ENCODE measurements around the gene STARD4.

STARD4 gene

DNA sequence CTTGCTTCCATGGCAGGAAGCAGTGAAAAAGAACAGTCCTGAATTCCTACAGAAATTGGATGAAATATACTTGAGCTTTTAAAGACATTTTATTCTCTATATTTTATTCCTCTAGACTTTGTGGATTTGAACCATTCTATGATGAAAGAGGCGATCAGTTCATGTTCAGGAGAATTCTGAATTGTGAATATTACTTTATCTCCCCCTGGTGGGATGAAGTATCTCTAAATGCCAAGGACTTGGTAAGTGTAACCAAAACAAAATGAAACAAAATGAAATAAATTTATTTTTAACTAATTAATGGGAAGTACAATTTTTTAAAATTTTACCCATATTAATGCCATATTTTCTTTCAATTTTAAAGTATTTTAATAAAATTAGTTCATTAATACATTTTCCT is 34.1 kb downstream of the STARD4 start:
- TF ChIP-seq, protein P1, sequence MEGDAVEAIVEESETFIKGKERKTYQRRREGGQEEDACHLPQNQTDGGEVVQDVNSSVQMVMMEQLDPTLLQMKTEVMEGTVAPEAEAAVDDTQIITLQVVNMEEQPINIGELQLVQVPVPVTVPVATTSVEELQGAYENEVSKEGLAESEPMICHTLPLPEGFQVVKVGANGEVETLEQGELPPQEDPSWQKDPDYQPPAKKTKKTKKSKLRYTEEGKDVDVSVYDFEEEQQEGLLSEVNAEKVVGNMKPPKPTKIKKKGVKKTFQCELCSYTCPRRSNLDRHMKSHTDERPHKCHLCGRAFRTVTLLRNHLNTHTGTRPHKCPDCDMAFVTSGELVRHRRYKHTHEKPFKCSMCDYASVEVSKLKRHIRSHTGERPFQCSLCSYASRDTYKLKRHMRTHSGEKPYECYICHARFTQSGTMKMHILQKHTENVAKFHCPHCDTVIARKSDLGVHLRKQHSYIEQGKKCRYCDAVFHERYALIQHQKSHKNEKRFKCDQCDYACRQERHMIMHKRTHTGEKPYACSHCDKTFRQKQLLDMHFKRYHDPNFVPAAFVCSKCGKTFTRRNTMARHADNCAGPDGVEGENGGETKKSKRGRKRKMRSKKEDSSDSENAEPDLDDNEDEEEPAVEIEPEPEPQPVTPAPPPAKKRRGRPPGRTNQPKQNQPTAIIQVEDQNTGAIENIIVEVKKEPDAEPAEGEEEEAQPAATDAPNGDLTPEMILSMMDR (IDR thresholded peaks at IDR 0.05; ENCODE audit: control insufficient read depth, extremely low read depth, insufficient read depth) = no peak
- H3K4me3 ChIP-seq (ENCODE audit: low read depth, low read length) = no peak overlapping the region
- no peak for DNase-seq (ENCODE audit: low read depth)

DNA sequence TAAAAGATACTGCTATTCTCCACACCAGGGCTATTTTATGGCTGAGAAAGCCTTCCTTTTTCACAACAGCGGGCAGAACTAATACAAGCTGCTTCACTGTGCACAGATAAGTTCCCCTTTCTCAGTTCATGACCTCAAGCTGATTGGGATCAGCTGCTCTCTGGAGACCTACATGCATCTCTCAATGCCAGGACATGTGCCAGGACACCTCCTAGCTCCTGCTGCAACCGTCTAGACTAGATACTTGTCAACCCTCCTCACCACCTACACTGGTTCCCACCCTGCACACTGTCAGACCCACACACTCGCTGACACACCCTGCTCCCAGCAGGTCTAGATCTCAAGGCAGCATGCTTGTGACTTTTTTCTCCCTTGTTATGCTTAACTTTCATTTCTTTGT is 39.8 kb downstream of the STARD4 start:
- TF ChIP-seq, protein P1 (IDR thresholded peaks at IDR 0.05; ENCODE audit: control insufficient read depth, extremely low read depth, insufficient read depth) = no peak
- DNase-seq (ENCODE audit: low read depth) = no peak
- H3K4me3 ChIP-seq (ENCODE audit: low read depth, low read length) = no peak overlapping the region

DNA sequence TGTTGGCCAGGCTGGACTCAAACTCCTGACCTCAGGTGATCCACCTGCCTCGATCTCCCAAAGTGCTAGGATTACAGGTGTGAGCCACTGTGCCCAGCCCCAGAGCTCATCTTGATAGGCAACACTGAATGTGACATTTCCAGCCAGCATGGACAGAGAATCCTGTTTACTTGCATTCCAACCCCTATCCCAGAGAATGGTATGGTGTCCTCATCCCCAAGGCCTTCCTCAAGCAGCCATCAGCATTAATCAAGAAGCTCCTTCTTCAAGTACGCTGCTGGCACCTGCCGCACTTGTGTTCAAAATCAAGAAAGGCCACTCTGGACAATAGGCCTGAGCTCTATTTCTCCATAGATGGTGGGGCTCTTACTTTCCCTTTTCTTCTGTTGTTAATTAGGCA is 40.2 kb downstream of the STARD4 start:
- DNase-seq (ENCODE audit: low read depth) = no peak
- no peak overlapping the region for H3K4me3 ChIP-seq (ENCODE audit: low read depth, low read length)
- TF ChIP-seq, protein P1 (IDR thresholded peaks at IDR 0.05; ENCODE audit: control insufficient read depth, extremely low read depth, insufficient read depth) = no peak

DNA sequence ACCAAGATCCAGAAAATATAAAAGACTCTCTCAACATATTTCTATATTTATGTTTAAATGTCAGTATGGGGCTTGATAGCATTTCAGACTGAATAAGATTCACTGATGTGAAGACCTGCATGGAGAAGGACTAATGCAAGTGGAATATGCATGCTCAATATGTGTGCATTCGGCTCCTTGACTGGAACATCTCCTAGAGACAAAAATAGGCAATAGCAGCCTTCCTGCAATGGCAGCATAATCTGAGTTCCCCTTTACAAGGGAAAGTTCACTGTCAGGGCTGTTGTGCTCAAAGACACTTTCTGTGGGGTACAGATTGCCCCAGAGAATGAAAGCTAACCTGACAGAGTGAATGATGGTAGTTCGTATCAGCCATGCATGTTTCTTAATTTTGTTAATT is 42.4 kb downstream of the STARD4 start:
- TF ChIP-seq, protein P1 (IDR thresholded peaks at IDR 0.05; ENCODE audit: control insufficient read depth, extremely low read depth, insufficient read depth) = no peak
- no peak for DNase-seq (ENCODE audit: low read depth)
- H3K4me3 ChIP-seq (ENCODE audit: low read depth, low read length) = no peak overlapping the region

DNA sequence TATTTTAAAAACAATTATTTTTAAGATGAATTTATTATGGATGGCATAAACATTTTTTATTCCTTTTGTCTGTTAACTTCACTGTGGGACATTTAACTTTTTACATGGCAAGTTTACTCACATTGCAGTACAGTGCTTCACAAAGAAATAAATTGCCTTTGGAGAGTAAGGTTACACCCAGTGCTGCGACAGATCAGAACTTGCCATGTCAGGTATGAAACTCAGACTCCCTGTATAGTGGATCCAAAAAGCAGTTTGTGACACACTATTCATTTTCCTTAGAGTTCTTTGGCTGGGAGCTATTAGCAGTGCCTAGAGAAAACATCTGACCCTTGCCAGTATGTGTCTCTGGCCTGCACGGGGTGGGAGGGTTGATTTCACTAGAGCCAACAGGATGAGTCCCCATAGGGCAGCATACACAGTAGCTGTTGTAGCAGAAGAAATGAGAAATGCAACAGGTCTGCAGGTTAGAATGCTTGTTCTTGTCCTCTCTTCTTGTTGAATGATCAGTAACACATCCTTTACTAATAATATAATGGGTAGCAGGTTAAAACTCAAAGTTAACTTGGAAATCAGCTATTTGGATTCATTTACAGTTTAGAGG is 42.9 kb downstream of the STARD4 start:
- H3K4me3 ChIP-seq (ENCODE audit: low read depth, low read length) = no peak overlapping the region
- TF ChIP-seq, protein P1 (IDR thresholded peaks at IDR 0.05; ENCODE audit: control insufficient read depth, extremely low read depth, insufficient read depth) = no peak
- DNase-seq (ENCODE audit: low read depth) = no peak

DNA sequence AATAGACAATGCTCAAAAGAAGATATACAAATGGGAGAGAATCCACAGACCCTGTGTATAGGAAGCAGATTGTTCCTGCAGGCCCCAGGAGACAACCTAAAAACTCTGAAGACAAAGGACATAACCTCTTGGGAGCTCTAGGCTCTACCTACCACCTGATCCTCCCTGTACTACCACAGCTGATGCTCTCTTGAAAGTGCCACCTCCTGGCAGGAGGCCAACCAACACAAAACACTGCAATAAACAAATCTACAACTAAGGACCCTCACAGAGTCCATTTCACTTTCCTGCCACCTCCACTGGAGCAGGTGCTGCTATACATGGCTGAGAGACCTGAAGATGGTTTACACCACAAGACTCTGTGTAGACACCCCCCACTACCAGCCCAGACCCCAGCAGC is 49.0 kb downstream of the STARD4 start:
- TF ChIP-seq, protein P1 (IDR thresholded peaks at IDR 0.05; ENCODE audit: control insufficient read depth, extremely low read depth, insufficient read depth) = no peak
- no peak for DNase-seq (ENCODE audit: low read depth)
- no peak overlapping the region for H3K4me3 ChIP-seq (ENCODE audit: low read depth, low read length)

DNA sequence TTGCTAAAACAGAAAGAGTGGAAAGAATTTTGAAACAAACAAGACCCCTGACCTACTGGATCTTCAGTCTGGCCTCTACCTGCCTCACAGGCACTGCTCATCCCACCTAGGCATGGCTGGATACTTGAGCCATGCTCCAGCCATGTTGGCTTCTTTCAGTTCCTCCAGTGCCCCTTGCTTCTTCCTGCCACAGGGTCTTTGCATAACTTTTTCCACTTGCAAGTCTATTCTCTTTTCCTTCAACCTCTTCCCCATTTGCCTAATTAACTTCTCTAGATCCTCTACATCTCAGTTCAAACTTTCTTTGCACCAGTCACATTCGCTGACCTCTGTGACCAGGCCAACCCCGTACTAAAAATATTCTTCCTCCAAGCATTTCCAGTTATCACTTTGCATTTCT is 50.4 kb downstream of the STARD4 start:
- TF ChIP-seq, protein P1 (IDR thresholded peaks at IDR 0.05; ENCODE audit: control insufficient read depth, extremely low read depth, insufficient read depth) = no peak
- DNase-seq (ENCODE audit: low read depth) = no peak
- no peak overlapping the region for H3K4me3 ChIP-seq (ENCODE audit: low read depth, low read length)
